Prostate gland (tissue), 2 donors: Measurements from ENCODE around the gene RAMACL.

ENCODE experiments used
- POLR2A ChIP-seq: fragments of 450-650 bp; IDR thresholded peaks from one replicate; pipeline ENCODE4 v1.6.1; 2016; ENCODE audit warnings: antibody characterized with exemption, mild to moderate bottlenecking
- TF ChIP-seq, protein P1 (sequence below), 4 experiments: fragments of 200-600 bp in 2 of 4; fragments of 450-650 bp in 2 of 4; sonication (generic) in 2 of 4; IDR thresholded peaks; 1 replicate in 3 of 4; 2 replicates in 1 of 4; pipeline ENCODE4 v1.5.1; 2016 to 2019; ENCODE audit warnings: antibody characterized with exemption in 4 of 4, mild to moderate bottlenecking in 2 of 4, moderate library complexity in 2 of 4

DNA sequence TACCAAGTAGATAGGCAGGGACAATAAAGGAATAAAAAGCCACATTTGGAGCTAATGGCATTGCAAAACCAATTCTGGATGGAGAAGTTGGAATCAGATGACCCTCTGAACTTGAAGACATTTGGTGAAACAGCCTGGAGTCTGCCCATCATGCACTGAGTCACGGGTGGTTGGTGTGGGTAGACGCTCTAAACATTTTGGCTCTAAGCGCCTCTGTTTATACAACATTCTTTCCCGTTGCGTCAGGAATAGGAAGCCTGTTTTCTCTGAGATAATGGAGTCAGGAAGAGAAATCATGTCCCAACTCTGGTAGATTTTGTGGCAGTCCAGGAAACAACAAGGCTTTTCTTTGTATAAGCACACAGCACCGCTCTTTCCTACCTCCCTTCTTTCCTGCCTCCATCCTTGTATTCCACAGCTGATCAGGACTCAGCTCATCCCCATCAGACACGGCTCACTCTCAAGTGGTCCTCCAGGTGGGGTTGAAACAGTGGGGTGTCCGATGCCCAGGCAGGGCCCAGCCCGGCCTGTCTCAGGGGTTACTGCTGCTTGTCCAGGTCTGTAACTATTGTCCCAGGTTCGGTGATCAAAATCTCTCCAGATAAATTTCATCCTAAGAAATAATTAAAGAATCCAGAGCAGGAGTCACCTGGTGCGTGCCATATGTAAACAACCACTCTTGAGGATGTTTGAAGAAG is 12.1 kb upstream of the RAMACL start:
- TF ChIP-seq, protein P1, sequence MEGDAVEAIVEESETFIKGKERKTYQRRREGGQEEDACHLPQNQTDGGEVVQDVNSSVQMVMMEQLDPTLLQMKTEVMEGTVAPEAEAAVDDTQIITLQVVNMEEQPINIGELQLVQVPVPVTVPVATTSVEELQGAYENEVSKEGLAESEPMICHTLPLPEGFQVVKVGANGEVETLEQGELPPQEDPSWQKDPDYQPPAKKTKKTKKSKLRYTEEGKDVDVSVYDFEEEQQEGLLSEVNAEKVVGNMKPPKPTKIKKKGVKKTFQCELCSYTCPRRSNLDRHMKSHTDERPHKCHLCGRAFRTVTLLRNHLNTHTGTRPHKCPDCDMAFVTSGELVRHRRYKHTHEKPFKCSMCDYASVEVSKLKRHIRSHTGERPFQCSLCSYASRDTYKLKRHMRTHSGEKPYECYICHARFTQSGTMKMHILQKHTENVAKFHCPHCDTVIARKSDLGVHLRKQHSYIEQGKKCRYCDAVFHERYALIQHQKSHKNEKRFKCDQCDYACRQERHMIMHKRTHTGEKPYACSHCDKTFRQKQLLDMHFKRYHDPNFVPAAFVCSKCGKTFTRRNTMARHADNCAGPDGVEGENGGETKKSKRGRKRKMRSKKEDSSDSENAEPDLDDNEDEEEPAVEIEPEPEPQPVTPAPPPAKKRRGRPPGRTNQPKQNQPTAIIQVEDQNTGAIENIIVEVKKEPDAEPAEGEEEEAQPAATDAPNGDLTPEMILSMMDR (IDR thresholded peaks at IDR 0.05): no peak
- TF ChIP-seq POLR2A: no peak
